Calu3 (cell line): ENCODE data around the gene AMD1. TPM values are rescaled to one million over a fixed set of nuclear protein-coding genes. Genes with fewer than 3 reads are reported as not detected.

Experiments used
- BruUV-seq: library from RNA; stranded (reverse); fragments of 400-500 nt; replicated peaks from 2 replicates; lab custom pipeline; 2021; lab: Mats Ljungman, UMichigan
- CTCF ChIA-PET: fragments of 300-600 bp; sonication (Branson Sonifier 250); formaldehyde crosslinking; loops from one replicate; lab custom pipeline; 2022; ENCODE audit warnings: antibody characterized with exemption; lab: Charles Lee
- DNase-seq: peaks from one replicate; pipeline ENCODE4 v3.0.0; 2022
- H3K27ac Mint-ChIP-seq: one replicate; pipeline ENCODE4 v1.8.0; 2022; ENCODE audit warnings: mixed read lengths; ENCODE audit not compliant: unreplicated experiment
- H3K27me3 Mint-ChIP-seq: one replicate; pipeline ENCODE4 v1.8.0; 2022; ENCODE audit warnings: mixed read lengths; ENCODE audit not compliant: unreplicated experiment
- H3K36me3 Mint-ChIP-seq: one replicate; pipeline ENCODE4 v1.8.0; 2022; ENCODE audit warnings: mild to moderate bottlenecking, moderate library complexity, mixed read lengths; ENCODE audit not compliant: insufficient read depth, unreplicated experiment
- H3K4me1 Mint-ChIP-seq: one replicate; pipeline ENCODE4 v1.8.0; 2022; ENCODE audit warnings: mild to moderate bottlenecking, low read depth, mixed read lengths; ENCODE audit not compliant: unreplicated experiment
- H3K4me3 Mint-ChIP-seq: one replicate; pipeline ENCODE4 v1.8.0; 2022; ENCODE audit warnings: mild to moderate bottlenecking, low read depth, moderate library complexity, mixed read lengths; ENCODE audit not compliant: unreplicated experiment
- H3K9me3 Mint-ChIP-seq: one replicate; pipeline ENCODE4 v1.8.0; 2022; ENCODE audit warnings: low read depth, mixed read lengths; ENCODE audit not compliant: unreplicated experiment
- intact Hi-C: fragments of 100-400 bp; cut with micrococcal nuclease; formaldehyde crosslinking; loops from one replicate; pipeline ENCODE4 v1.10.0; 2022; ENCODE audit not compliant: unreplicated experiment
- total RNA-seq: library from RNA; stranded (reverse); gene quantifications from 2 replicates; pipeline ENCODE4 v1.2.3, GENCODE V29; 2022
- TF ChIP-seq, protein P1 (sequence below): fragments of 200-600 bp; IDR thresholded peaks from one replicate; pipeline ENCODE4 v1.8.0; 2022; ENCODE audit warnings: antibody characterized with exemption; ENCODE audit not compliant: unreplicated experiment

Gene AMD1
- total RNA-seq, 1 experiment from 2014 or later, result 74.0 TPM

DNA sequence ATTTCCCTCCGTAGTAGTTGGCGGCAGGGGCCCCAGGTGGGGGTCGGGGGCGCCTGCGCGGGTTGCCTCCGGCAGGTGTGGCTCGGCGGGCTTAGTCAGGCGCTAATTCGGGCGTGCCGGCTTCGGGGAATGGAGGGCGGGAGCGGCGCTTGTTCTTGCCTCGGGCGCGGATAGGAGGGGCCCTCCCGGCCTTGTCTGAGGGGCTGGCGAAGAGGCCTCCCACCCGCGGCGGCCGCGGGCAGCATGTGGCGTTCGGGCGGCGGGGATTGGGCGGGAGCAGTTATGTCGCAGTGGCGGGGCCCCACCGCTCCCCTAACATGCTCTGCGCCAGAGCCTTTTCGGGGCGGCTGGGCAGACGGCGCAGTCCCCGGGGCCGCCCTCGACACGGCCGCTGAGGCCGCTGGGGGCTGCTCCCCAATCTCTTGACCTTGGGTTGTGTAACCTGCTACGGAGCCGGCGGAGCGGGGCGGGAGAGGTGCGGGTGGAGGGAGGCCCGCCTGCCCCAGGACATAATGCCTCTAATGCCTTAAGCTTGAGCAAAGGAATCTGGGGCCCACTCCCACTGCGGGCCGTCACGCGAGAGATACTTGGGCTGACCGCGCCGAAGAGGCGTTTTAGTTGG, 1.1 kb downstream of the AMD1 start:
- H3K9me3 Mint-ChIP-seq, result no peaks in the 10 kb centered on the region
- intact Hi-C loops, result loop anchor here (2.0 to 5.0 kb wide), 3 partner anchors 61 to 348 kb away; partner anchors contain the start of gene CDK19

DNA sequence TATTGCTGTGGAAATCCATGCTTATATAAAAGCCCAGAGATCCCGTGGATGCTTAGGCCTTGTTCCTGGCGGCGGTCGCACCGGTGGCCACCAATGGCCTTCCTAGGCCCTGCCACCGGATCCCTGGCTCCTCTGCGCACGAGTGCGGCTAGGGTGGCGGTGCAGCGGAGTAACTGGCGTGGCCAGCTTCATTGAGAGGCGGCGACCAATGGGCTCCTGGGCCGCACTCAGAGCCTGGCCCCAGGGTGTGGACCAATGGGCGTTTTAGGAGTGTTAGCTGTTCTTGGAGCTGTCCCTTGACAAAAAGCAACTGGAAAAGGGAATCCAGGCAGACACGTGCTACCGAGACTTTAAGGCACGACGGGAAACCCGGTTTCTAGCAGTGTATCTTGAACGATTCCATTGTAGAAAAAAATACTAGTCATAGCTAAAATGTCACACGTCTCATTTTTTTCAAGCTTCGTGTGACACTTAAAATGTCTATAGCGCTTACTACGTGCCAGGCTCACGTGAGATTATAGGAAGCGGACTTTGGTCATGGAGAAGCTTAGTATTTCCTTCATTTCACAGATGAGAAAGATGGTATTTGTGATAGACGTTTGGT, 1.7 kb downstream of the AMD1 start:
- H3K4me3 Mint-ChIP-seq, result peak overlapping the region; percentile 85
- H3K27me3 Mint-ChIP-seq, result no peaks in the 10 kb centered on the region
- peak; percentile 89 for DNase-seq
- BruUV-seq, result no TSS peak
- CTCF ChIA-PET, result interaction anchor here (0.7 to 1.9 kb wide), 8 partner anchors 16 to 585 kb away, joined by 3 to 10 read pairs (median 4); partner anchors contain the start of gene CDK19
- no peaks in the 10 kb centered on the region for H3K9me3 Mint-ChIP-seq
- peak overlapping the region; percentile 87 for H3K27ac Mint-ChIP-seq
- H3K36me3 Mint-ChIP-seq, result peaks cover 57% of the 10 kb centered on the region
- intact Hi-C loops, result loop anchor here (5.0 kb wide), 2 partner anchors 129 to 349 kb away; no protein-coding TSS in a partner anchor
- peaks cover 40% of the 10 kb centered on the region for H3K4me1 Mint-ChIP-seq
- TF ChIP-seq, protein P1, sequence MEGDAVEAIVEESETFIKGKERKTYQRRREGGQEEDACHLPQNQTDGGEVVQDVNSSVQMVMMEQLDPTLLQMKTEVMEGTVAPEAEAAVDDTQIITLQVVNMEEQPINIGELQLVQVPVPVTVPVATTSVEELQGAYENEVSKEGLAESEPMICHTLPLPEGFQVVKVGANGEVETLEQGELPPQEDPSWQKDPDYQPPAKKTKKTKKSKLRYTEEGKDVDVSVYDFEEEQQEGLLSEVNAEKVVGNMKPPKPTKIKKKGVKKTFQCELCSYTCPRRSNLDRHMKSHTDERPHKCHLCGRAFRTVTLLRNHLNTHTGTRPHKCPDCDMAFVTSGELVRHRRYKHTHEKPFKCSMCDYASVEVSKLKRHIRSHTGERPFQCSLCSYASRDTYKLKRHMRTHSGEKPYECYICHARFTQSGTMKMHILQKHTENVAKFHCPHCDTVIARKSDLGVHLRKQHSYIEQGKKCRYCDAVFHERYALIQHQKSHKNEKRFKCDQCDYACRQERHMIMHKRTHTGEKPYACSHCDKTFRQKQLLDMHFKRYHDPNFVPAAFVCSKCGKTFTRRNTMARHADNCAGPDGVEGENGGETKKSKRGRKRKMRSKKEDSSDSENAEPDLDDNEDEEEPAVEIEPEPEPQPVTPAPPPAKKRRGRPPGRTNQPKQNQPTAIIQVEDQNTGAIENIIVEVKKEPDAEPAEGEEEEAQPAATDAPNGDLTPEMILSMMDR, result no peak

More for the DNA sequence above, 1.1 kb downstream of the AMD1 start:
- Mint-ChIP-seq H3K4me1 (peaks cover 34% of the 10 kb centered on the region), H3K27ac (peak overlapping the region; percentile 87), H3K27me3 (no peaks in the 10 kb centered on the region), H3K4me3 (peak overlapping the region; percentile 85), H3K36me3 (peaks cover 55% of the 10 kb centered on the region)
- CTCF ChIA-PET, result interaction anchor here (0.7 to 1.9 kb wide), 5 partner anchors 17 to 211 kb away, joined by 3 to 10 read pairs (median 6); partner anchors contain the start of gene CDK19
- TF ChIP-seq, protein P1, result no peak
- TSS peak; percentile 87 for BruUV-seq
- DNase-seq, result no peak

DNA sequence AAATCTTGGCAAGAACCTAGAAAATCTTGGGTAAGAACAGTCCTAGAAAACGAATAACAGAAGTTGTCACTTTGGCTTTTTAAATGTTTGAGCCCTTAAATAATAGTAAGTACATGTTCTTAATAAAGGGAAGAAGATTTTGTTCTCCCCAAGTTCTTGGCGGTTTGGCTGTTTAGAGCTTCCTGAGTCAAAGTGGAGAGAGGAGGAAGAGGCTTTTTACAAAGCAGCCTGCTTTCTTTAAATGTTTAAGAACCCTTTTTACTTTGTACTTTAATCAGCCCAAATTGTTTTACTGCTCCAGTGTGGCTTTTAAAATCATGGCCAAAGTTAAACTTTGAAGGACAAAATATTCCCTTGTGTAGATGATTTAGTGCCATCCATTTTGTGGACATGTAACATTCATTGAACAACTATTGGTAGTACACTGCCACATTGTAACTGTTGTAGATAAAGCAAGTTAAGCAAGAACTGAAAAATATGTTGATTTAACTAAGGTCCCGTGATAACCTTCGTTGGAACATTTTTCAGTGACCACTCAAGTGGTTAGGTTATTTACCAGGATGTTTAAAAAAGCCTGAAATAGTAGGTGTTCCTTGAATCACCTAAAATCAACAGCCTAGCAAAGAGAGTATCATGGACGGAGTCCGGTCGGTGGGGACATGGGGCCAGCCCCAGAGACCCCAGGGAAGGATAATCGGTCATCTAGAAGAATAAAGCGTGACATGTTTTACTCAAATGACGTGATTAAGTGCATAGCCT, 2.4 kb downstream of the AMD1 start:
- intact Hi-C loops, result loop anchor here (1.0 to 5.0 kb wide), 3 partner anchors 130 to 350 kb away; no protein-coding TSS in a partner anchor
- no peak for DNase-seq
- peak overlapping the region; percentile 85 for H3K4me3 Mint-ChIP-seq
- H3K27me3 Mint-ChIP-seq, result no peaks in the 10 kb centered on the region
- peaks cover 43% of the 10 kb centered on the region for H3K4me1 Mint-ChIP-seq
- no peaks in the 10 kb centered on the region for H3K9me3 Mint-ChIP-seq
- CTCF ChIA-PET, result interaction anchor here (0.7 to 1.9 kb wide), 7 partner anchors 62 to 585 kb away, joined by 3 to 10 read pairs (median 4); partner anchors contain the start of gene CDK19
- TF ChIP-seq, protein P1, result no peak
- TSS peak; percentile 14 for BruUV-seq
- H3K27ac Mint-ChIP-seq, result peak overlapping the region; percentile 87
- peaks cover 57% of the 10 kb centered on the region for H3K36me3 Mint-ChIP-seq

DNA sequence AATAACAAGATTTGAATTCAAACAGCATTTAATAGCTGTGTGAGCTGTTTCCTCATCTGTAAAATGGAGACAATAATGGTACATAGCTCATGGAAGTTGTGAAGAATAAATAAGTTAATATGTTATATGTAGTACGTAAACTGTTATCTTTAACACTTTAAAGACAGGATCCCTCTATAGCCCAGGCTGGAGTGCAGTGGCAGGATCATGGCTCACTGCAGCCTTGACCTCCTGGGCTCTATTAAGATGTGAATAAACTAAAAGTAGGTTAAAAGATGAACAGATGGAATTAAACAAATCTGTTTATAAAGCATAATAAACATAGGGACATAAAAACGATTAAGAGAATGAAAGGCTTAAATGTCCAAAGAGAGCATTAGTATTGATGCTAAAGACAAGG, 3.0 kb downstream of the AMD1 start:
- H3K27ac Mint-ChIP-seq, result peak overlapping the region; percentile 87
- no peaks in the 10 kb centered on the region for H3K9me3 Mint-ChIP-seq
- intact Hi-C loops, result loop anchor here (1.0 to 5.0 kb wide), 3 partner anchors 130 to 350 kb away; no protein-coding TSS in a partner anchor
- no TSS peak for BruUV-seq
- H3K4me3 Mint-ChIP-seq, result peak overlapping the region; percentile 85
- CTCF ChIA-PET, result interaction anchor here (1.9 to 3.0 kb wide), 2 partner anchors 190 to 195 kb away, joined by 6 to 31 read pairs; no protein-coding TSS in a partner anchor
- TF ChIP-seq, protein P1, result no peak
- H3K36me3 Mint-ChIP-seq, result peaks cover 57% of the 10 kb centered on the region
- no peaks in the 10 kb centered on the region for H3K27me3 Mint-ChIP-seq
- H3K4me1 Mint-ChIP-seq, result peaks cover 49% of the 10 kb centered on the region
- no peak for DNase-seq
